Right atrium auricular region (tissue), 2 donors: Measurements from ENCODE around the gene PLEKHG4. TPM values are rescaled to one million over a fixed set of nuclear protein-coding genes. Genes with fewer than 3 reads are reported as not detected.

ENCODE experiments used
- DNase-seq: peaks from one replicate; pipeline ENCODE4 v3.0.0-alpha.2; 2019; ENCODE audit warnings: low spot score
- H3K27ac ChIP-seq, 2 donors: fragments of 200-600 bp; sonication (generic); 1 replicate in 1 of 2; 2 replicates in 1 of 2; pipeline ENCODE4 v1.5.1; 2016 to 2019
- H3K27me3 ChIP-seq, 2 donors: fragments of 200-600 bp; sonication (generic); one replicate each; pipeline versions ENCODE4 v1.5.1 to v1.6.0; 2017 to 2019
- H3K36me3 ChIP-seq: fragments of 200-600 bp; sonication (generic); one replicate; pipeline ENCODE4 v1.5.1; 2016
- H3K4me1 ChIP-seq, 2 donors: fragments of 200-600 bp; sonication (generic); one replicate each; pipeline versions ENCODE4 v1.5.1 to v1.6.0; 2017 to 2019
- H3K4me3 ChIP-seq, 2 donors: fragments of 200-600 bp; sonication (generic); 1 replicate in 1 of 2; 2 replicates in 1 of 2; pipeline ENCODE4 v1.5.1; 2017 to 2019; ENCODE audit warnings: mild to moderate bottlenecking in 1 of 2, moderate library complexity in 1 of 2
- H3K9me3 ChIP-seq, 2 donors: fragments of 200-600 bp; sonication (generic); one replicate each; pipeline ENCODE4 v1.5.1; 2019
- CTCF ChIP-seq, 2 donors: fragments of 200-600 bp; sonication (generic); IDR thresholded peaks; one replicate each; pipeline ENCODE4 v1.5.1; 2019; ENCODE audit warnings: antibody characterized with exemption in 2 of 2
- total RNA-seq, 2 donors: library from RNA; depleted of rRNA; stranded (reverse); fragments of >200 nt; gene quantifications; one replicate each; pipeline ENCODE4 v1.1.0, GENCODE V29; 2016

PLEKHG4 gene
- total RNA-seq, 2 donors from 2014 or later = 1.1 to 3.9 TPM

GRCh38 chr16:67247192-67248072 lies 31.9 kb upstream of the PLEKHG4 start, which contains the start of gene FHOD1:
FHOD1 (minus strand) TSS chr16:67247481; CDS start chr16:67247410, 71 bp downstream.
- no peaks in the 10 kb centered on the region for H3K36me3 ChIP-seq
- H3K4me3 ChIP-seq = peak within 1 kb of the TSS; percentile 83 to 94
- no peak for TF ChIP-seq CTCF (IDR thresholded peaks at IDR 0.05)
- DNase-seq = peak; percentile 98
- peaks cover 0 to 62% of the 10 kb centered on the region in 2 donors for H3K4me1 ChIP-seq
- H3K9me3 ChIP-seq = no peaks in the 10 kb centered on the region
- peak within 1 kb of the TSS; percentile 94 to 95 for H3K27ac ChIP-seq
- H3K27me3 ChIP-seq = no peaks in the 10 kb centered on the region

GRCh38 chr16:67248073-67248400 lies 31.3 kb upstream of the PLEKHG4 start:
- TF ChIP-seq CTCF (IDR thresholded peaks at IDR 0.05) = no peak
- Histone ChIP-seq H3K36me3 (no peaks in the 10 kb centered on the region), H3K27ac (peak overlapping the region; percentile 94 to 95), H3K27me3 (no peaks in the 10 kb centered on the region), H3K4me3 (peak overlapping the region; percentile 45 to 94), H3K9me3 (no peaks in the 10 kb centered on the region), H3K4me1 (peaks cover 0 to 56% of the 10 kb centered on the region in 2 donors)
- DNase-seq = no peak

- TF ChIP-seq CTCF (IDR thresholded peaks at IDR 0.05) = peak; percentile 18 to 34
- Histone ChIP-seq H3K27me3 (no peaks in the 10 kb centered on the region), H3K27ac (peak within 1 kb of the TSS; percentile 94 to 95), H3K9me3 (no peaks in the 10 kb centered on the region), H3K4me3 (peak within 1 kb of the TSS; percentile 45 to 94), H3K36me3 (no peaks in the 10 kb centered on the region), H3K4me1 (peaks cover 0 to 50% of the 10 kb centered on the region in 2 donors)
- DNase-seq = no peak
These were observed 30.7 kb upstream of the PLEKHG4 start, which contains the start of gene SLC9A5 for GRCh38 chr16:67248401-67249177. SLC9A5 (plus strand) TSS chr16:67248979; CDS start chr16:67249015, 36 bp downstream.

GRCh38 chr16:67249178-67250044 lies 29.9 kb upstream of the PLEKHG4 start:
- no peak for DNase-seq
- Histone ChIP-seq H3K9me3 (no peaks in the 10 kb centered on the region), H3K4me3 (peak overlapping the region; percentile 45 to 94), H3K27ac (peak overlapping the region; percentile 53 to 95), H3K27me3 (no peaks in the 10 kb centered on the region), H3K4me1 (peaks cover 0 to 42% of the 10 kb centered on the region in 2 donors), H3K36me3 (no peaks in the 10 kb centered on the region)
- TF ChIP-seq CTCF (IDR thresholded peaks at IDR 0.05) = no peak

GRCh38 chr16:67250045-67250327 lies 29.3 kb upstream of the PLEKHG4 start:
- H3K9me3 ChIP-seq = no peaks in the 10 kb centered on the region
- DNase-seq = no peak
- peaks cover 0 to 36% of the 10 kb centered on the region in 2 donors for H3K4me1 ChIP-seq
- H3K27me3 ChIP-seq = no peaks in the 10 kb centered on the region
- no peak overlapping the region for H3K4me3 ChIP-seq
- no peak overlapping the region for H3K27ac ChIP-seq
- TF ChIP-seq CTCF (IDR thresholded peaks at IDR 0.05) = no peak
- no peaks in the 10 kb centered on the region for H3K36me3 ChIP-seq
